ENCODE data around the gene DLG2. TPM values are rescaled to one million over a fixed set of nuclear protein-coding genes. Genes with fewer than 3 reads are reported as not detected.

Gene DLG2
- total RNA-seq, 1 experiment from 2014 or later = 17.5 TPM

GRCh38 chr11:83923961-83924360 lies 1703.2 kb downstream of the DLG2 start (continued):
- TF ChIP-seq, protein P1, sequence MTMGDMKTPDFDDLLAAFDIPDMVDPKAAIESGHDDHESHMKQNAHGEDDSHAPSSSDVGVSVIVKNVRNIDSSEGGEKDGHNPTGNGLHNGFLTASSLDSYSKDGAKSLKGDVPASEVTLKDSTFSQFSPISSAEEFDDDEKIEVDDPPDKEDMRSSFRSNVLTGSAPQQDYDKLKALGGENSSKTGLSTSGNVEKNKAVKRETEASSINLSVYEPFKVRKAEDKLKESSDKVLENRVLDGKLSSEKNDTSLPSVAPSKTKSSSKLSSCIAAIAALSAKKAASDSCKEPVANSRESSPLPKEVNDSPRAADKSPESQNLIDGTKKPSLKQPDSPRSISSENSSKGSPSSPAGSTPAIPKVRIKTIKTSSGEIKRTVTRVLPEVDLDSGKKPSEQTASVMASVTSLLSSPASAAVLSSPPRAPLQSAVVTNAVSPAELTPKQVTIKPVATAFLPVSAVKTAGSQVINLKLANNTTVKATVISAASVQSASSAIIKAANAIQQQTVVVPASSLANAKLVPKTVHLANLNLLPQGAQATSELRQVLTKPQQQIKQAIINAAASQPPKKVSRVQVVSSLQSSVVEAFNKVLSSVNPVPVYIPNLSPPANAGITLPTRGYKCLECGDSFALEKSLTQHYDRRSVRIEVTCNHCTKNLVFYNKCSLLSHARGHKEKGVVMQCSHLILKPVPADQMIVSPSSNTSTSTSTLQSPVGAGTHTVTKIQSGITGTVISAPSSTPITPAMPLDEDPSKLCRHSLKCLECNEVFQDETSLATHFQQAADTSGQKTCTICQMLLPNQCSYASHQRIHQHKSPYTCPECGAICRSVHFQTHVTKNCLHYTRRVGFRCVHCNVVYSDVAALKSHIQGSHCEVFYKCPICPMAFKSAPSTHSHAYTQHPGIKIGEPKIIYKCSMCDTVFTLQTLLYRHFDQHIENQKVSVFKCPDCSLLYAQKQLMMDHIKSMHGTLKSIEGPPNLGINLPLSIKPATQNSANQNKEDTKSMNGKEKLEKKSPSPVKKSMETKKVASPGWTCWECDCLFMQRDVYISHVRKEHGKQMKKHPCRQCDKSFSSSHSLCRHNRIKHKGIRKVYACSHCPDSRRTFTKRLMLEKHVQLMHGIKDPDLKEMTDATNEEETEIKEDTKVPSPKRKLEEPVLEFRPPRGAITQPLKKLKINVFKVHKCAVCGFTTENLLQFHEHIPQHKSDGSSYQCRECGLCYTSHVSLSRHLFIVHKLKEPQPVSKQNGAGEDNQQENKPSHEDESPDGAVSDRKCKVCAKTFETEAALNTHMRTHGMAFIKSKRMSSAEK (CRISPR knock-in tag; IDR thresholded peaks at IDR 0.05; ENCODE audit: borderline replicate concordance) = no peak
- TF ChIP-seq, protein P2, sequence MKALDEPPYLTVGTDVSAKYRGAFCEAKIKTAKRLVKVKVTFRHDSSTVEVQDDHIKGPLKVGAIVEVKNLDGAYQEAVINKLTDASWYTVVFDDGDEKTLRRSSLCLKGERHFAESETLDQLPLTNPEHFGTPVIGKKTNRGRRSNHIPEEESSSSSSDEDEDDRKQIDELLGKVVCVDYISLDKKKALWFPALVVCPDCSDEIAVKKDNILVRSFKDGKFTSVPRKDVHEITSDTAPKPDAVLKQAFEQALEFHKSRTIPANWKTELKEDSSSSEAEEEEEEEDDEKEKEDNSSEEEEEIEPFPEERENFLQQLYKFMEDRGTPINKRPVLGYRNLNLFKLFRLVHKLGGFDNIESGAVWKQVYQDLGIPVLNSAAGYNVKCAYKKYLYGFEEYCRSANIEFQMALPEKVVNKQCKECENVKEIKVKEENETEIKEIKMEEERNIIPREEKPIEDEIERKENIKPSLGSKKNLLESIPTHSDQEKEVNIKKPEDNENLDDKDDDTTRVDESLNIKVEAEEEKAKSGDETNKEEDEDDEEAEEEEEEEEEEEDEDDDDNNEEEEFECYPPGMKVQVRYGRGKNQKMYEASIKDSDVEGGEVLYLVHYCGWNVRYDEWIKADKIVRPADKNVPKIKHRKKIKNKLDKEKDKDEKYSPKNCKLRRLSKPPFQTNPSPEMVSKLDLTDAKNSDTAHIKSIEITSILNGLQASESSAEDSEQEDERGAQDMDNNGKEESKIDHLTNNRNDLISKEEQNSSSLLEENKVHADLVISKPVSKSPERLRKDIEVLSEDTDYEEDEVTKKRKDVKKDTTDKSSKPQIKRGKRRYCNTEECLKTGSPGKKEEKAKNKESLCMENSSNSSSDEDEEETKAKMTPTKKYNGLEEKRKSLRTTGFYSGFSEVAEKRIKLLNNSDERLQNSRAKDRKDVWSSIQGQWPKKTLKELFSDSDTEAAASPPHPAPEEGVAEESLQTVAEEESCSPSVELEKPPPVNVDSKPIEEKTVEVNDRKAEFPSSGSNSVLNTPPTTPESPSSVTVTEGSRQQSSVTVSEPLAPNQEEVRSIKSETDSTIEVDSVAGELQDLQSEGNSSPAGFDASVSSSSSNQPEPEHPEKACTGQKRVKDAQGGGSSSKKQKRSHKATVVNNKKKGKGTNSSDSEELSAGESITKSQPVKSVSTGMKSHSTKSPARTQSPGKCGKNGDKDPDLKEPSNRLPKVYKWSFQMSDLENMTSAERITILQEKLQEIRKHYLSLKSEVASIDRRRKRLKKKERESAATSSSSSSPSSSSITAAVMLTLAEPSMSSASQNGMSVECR (CRISPR knock-in tag; IDR thresholded peaks at IDR 0.05; ENCODE audit: borderline replicate concordance) = no peak
- TF ChIP-seq EMX1 (CRISPR knock-in tag; IDR thresholded peaks at IDR 0.05) (no peak), NR2C2 (CRISPR knock-in tag; IDR thresholded peaks at IDR 0.05) (no peak), CREB1 (CRISPR knock-in tag; IDR thresholded peaks at IDR 0.05) (no peak), NR3C1 (CRISPR knock-in tag; conservative IDR thresholded peaks at IDR 0.05; ENCODE audit: low read depth) (no peak), PRRX2 (CRISPR knock-in tag; IDR thresholded peaks at IDR 0.05) (no peak), NFYB (CRISPR knock-in tag; conservative IDR thresholded peaks at IDR 0.05; ENCODE audit: low read depth) (no peak)

DNA sequence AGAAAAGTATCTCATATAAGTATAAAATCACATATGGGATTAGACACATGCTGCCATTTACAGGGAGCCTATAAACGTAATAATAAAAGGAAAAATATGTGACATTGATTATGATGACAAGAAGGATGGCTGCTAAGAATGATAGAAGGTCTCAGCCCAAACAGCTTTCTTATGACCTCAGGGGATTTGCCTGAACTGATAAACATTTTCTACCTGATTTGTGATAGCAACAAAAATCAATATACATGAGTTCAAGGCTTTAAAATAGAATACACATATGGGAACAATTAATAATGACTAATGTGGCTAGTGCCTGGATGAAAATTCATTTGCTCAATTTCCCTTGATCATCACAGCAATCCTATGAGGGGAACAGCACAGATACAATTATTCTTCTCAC lies 1704.2 kb downstream of the DLG2 start:
- ChIA-PET POLR2A (no interaction called here), CTCF (no interaction called here)
- DNase-seq (ENCODE audit: low spot score) (no peak), ATAC-seq (no peak)
- no peak overlapping the region for H3K4me3 Mint-ChIP-seq
- peaks cover 3% of the 10 kb centered on the region; the same call in 1 of the 2 replicates for H3K4me1 Mint-ChIP-seq
- no peaks in the 10 kb centered on the region for H3K36me3 Mint-ChIP-seq
- H3K27me3 Mint-ChIP-seq (ENCODE audit: low read depth) = no peaks in the 10 kb centered on the region
- TF ChIP-seq NR2C2 (CRISPR knock-in tag; IDR thresholded peaks at IDR 0.05) (no peak), EMX1 (CRISPR knock-in tag; IDR thresholded peaks at IDR 0.05) (no peak), SMAD3 (CRISPR knock-in tag; IDR thresholded peaks at IDR 0.05; ENCODE audit: borderline replicate concordance) (no peak), NR1H2 (CRISPR knock-in tag; IDR thresholded peaks at IDR 0.05) (no peak)
- TF ChIP-seq, protein P3, sequence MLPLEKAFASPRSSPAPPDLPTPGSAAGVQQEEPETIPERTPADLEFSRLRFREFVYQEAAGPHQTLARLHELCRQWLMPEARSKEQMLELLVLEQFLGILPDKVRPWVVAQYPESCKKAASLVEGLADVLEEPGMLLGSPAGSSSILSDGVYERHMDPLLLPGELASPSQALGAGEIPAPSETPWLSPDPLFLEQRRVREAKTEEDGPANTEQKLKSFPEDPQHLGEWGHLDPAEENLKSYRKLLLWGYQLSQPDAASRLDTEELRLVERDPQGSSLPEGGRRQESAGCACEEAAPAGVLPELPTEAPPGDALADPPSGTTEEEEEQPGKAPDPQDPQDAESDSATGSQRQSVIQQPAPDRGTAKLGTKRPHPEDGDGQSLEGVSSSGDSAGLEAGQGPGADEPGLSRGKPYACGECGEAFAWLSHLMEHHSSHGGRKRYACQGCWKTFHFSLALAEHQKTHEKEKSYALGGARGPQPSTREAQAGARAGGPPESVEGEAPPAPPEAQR (CRISPR knock-in tag; IDR thresholded peaks at IDR 0.05) = no peak
- no peaks in the 10 kb centered on the region for H3K9me3 Mint-ChIP-seq
- H3K27ac Mint-ChIP-seq = no peak overlapping the region

- peaks cover 3% of the 10 kb centered on the region; the same call in 1 of the 2 replicates for H3K4me1 Mint-ChIP-seq
- no peak for TF ChIP-seq JUN (CRISPR knock-in tag; IDR thresholded peaks at IDR 0.05)
- TF ChIP-seq, protein P1 (CRISPR knock-in tag; IDR thresholded peaks at IDR 0.05; ENCODE audit: borderline replicate concordance) = no peak
- TF ChIP-seq ETV6 (CRISPR knock-in tag; IDR thresholded peaks at IDR 0.05) = no peak
- no peak for TF ChIP-seq MAX (CRISPR knock-in tag; IDR thresholded peaks at IDR 0.05)
- ATAC-seq (no peak), DNase-seq (ENCODE audit: low spot score) (no peak)
- H3K4me3 Mint-ChIP-seq = no peak overlapping the region
- no peak overlapping the region for H3K27ac Mint-ChIP-seq
- no peaks in the 10 kb centered on the region for H3K9me3 Mint-ChIP-seq
- POLR2A ChIA-PET = no interaction called here
- no peaks in the 10 kb centered on the region for H3K27me3 Mint-ChIP-seq (ENCODE audit: low read depth)
- H3K36me3 Mint-ChIP-seq = no peaks in the 10 kb centered on the region
- CTCF ChIA-PET = interaction anchor here (1.7 kb wide), 1 partner anchor 85 kb away, joined by 7 read pairs; no protein-coding TSS in a partner anchor
These were observed 1704.8 kb downstream of the DLG2 start for GRCh38 chr11:83922318-83922717.

All from WTC11 (cell line).